A549 (cell line): ENCODE data around the gene SCGB3A2.
"Not testable (repeated sequence)": the region's sequence is repeated elsewhere in the genome, so short reads cannot be mapped to it uniquely, and the experiment has no call there.

Experiments used
- HMGXB4 ChIP-seq: fragments of 250-450 bp; sonication (Bioruptor Pico); IDR thresholded peaks from 2 replicates; pipeline ENCODE4 v1.5.0; 2021; ENCODE audit warnings: mild to moderate bottlenecking, moderate library complexity, borderline replicate concordance
- JUN ChIP-seq, 2 experiments: fragments of >200 bp; sonication (Bioruptor Twin); formaldehyde crosslinking; IDR thresholded peaks; 2 replicates in 1 of 2; 3 replicates in 1 of 2; pipeline ENCODE4 v1.6.1; 2016 to 2017
- REST ChIP-seq: fragments of 200-600 bp; sonication (generic); IDR thresholded peaks from 2 replicates; pipeline ENCODE4 v1.6.1; 2016; ENCODE audit warnings: antibody characterized with exemption, mild to moderate bottlenecking, moderate library complexity
- TF ChIP-seq, protein P1 (sequence below): fragments of >200 bp; sonication (Bioruptor Twin); formaldehyde crosslinking; IDR thresholded peaks from 3 replicates; pipeline ENCODE4 v1.5.1; 2016
- TF ChIP-seq, protein P2 (sequence below): IDR thresholded peaks from 2 replicates; pipeline ENCODE4 v1.6.1; 2012

- TF ChIP-seq, protein P1, sequence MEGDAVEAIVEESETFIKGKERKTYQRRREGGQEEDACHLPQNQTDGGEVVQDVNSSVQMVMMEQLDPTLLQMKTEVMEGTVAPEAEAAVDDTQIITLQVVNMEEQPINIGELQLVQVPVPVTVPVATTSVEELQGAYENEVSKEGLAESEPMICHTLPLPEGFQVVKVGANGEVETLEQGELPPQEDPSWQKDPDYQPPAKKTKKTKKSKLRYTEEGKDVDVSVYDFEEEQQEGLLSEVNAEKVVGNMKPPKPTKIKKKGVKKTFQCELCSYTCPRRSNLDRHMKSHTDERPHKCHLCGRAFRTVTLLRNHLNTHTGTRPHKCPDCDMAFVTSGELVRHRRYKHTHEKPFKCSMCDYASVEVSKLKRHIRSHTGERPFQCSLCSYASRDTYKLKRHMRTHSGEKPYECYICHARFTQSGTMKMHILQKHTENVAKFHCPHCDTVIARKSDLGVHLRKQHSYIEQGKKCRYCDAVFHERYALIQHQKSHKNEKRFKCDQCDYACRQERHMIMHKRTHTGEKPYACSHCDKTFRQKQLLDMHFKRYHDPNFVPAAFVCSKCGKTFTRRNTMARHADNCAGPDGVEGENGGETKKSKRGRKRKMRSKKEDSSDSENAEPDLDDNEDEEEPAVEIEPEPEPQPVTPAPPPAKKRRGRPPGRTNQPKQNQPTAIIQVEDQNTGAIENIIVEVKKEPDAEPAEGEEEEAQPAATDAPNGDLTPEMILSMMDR = not testable (repeated sequence)
- TF ChIP-seq, protein P2, sequence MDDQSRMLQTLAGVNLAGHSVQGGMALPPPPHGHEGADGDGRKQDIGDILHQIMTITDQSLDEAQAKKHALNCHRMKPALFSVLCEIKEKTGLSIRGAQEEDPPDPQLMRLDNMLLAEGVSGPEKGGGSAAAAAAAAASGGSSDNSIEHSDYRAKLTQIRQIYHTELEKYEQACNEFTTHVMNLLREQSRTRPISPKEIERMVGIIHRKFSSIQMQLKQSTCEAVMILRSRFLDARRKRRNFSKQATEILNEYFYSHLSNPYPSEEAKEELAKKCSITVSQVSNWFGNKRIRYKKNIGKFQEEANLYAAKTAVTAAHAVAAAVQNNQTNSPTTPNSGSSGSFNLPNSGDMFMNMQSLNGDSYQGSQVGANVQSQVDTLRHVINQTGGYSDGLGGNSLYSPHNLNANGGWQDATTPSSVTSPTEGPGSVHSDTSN = not testable (repeated sequence)
- not testable (repeated sequence) for TF ChIP-seq JUN (IDR thresholded peaks at IDR 0.05); HMGXB4 (CRISPR knock-in tag); REST
Observed at GRCh38 chr5:147869892-147870291, 8.6 kb upstream of the SCGB3A2 start.
